Fibroblast of mammary gland (primary cell): ENCODE data around the gene TUSC2.
"Not testable (repeated sequence)": the region's sequence is repeated elsewhere in the genome, so short reads cannot be mapped to it uniquely, and the experiment has no call there.

Source experiments
- DNase-seq: peaks from one replicate; pipeline ENCODE4 v3.0.0-alpha.2; 2010; ENCODE audit warnings: low read depth
- H3K4me3 ChIP-seq: 2 replicates; pipeline ENCODE4 v1.5.1; 2011; ENCODE audit warnings: low read depth, mild to moderate bottlenecking, low read length, moderate library complexity; ENCODE audit not compliant: control insufficient read depth
- CTCF ChIP-seq: conservative IDR thresholded peaks from 2 replicates; pipeline ENCODE4 v1.5.1; 2011; ENCODE audit warnings: low read depth, low read length, inconsistent platforms; ENCODE audit not compliant: control insufficient read depth, insufficient read depth

Gene TUSC2

GRCh38 chr3:50318163-50318562 lies 9.9 kb downstream of the TUSC2 start:
- H3K4me3 ChIP-seq = no peak overlapping the region
- TF ChIP-seq CTCF = no peak
- no peak for DNase-seq

DNA sequence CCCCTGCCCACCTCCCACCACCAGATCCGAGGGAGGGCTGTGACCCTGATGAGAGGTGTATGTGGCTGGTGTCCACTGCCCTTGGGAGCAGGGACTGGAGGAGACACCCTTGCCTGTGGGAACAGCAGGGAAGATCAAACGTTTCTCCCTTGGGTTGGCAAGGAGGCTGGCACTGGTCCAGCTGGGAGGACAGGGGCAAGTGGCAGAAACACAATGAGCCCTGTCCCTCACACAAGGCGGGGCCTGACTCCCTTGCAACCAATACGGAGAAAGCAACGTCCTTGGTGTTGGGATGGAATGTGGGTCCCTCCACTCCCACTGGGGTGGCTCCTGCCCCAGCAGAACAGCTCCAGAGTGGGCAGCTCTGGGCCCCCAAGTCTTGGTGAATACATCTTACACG lies 10.7 kb downstream of the TUSC2 start:
- TF ChIP-seq CTCF = no peak
- H3K4me3 ChIP-seq = no peak overlapping the region
- DNase-seq = no peak

DNA sequence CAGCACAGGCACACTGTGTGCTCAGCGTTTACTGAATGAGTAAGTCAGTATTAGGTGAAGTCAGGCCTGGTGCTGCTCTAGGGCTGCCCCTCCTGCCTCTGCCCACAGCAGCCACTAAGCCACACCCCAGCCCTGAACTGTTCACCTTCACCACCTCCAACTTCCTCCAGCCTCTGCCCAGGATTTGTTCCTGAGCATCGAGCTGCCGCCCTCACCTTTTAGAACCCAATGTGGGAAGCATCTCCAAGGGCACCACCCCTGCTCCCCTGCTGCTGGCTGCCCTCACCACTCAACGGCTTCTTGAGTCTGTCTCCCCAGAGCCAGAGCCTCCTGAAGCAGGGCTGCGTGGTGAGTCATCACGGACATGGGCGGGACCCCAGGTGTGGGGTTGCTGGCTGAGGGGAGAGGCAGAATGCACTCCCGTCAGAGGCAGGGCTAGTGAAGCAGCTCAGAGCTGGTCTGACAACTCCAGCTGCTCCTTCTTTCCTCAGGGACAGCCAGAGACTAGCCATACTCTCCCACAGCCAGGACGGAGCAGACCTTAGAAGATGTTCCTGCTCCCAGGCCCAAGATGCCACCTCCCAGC lies 11.3 kb downstream of the TUSC2 start:
- TF ChIP-seq CTCF = no peak
- DNase-seq = peak; percentile 53
- no peak overlapping the region for H3K4me3 ChIP-seq

- TF ChIP-seq CTCF = no peak
- no peak overlapping the region for H3K4me3 ChIP-seq
- DNase-seq = no peak
These were observed 13.2 kb downstream of the TUSC2 start for GRCh38 chr3:50314816-50315215.

DNA sequence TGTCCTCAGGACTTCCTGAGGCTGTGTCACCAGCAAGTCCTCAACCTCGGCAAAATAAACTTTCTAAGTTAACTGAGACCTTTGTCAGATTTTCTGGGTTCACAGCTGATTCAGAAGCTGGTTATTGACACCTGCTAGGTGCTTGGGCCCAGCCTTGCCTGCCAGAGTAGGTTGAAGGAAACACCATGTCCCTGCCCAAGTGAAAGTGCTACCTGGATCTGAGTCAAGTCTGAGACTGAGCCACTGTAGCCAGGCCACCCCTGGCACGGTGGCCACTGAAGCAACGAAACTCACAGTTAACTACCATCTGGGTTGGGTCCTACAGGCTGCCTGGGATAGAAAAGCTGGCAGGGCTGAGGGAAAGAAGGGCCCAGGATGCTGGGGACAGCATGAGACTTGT lies 13.7 kb downstream of the TUSC2 start:
- DNase-seq = no peak
- no peak for TF ChIP-seq CTCF
- H3K4me3 ChIP-seq = no peak overlapping the region

DNA sequence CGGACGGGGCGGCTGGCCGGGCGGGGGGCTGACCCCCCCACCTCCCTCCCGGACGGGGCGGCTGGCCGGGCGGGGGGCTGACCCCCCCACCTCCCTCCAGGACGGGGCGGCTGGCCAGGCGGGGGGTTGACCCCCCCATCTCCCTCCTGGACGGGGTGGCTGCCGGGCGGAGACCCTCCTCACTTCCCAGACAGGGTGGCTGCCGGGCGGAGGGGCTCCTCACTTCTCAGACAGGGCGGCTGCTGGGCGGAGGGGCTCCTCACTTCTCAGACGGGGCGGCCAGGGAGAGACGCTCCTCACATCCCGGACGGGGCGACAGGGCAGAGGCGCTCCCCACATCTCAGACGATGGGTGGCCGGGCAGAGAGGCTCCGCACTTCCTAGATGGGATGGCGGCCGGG lies 16.0 kb downstream of the TUSC2 start:
- DNase-seq, H3K4me3 ChIP-seq: not testable (repeated sequence)

DNA sequence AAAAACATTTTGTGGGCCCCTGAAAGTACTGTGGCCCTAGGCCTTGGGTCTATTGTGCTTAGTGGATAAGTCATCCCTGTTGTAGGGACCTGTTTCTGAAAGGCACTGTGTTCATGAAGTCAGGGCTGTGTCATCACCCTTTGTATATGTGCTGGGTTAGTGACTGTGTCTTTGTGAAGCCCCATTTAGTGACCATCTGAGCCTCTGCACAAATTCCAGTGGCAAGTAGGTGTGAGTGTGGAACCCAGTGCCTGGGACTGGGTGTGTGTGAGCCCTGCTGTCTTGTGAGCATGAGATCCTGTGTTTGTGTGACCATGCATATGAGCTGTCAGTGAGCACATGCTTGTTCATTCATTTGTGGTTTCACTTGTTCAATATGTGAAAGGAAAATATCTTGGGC lies 23.4 kb downstream of the TUSC2 start:
- DNase-seq = peak; percentile 65
- no peak for TF ChIP-seq CTCF

More for the DNA sequence above, 23.4 kb downstream of the TUSC2 start:
- H3K4me3 ChIP-seq = no peak overlapping the region
